SU-DHL-6 (cell line): ENCODE data around the gene CCDC24.

Experiments
- H2AFZ ChIP-seq: fragments of 200-600 bp; sonication (generic); 2 replicates; pipeline ENCODE4 v1.6.1; 2014; ENCODE audit warnings: low read depth, mild to moderate bottlenecking, moderate library complexity, mixed read lengths, antibody characterized with exemption, low read length; ENCODE audit not compliant: severe bottlenecking
- H3F3A ChIP-seq: fragments of 200-600 bp; shearing (Covaris generic); 2 replicates; pipeline ENCODE4 v1.6.0; 2016; ENCODE audit warnings: antibody characterized with exemption, mild to moderate bottlenecking; ENCODE audit not compliant: insufficient read depth
- H3K27ac ChIP-seq: fragments of 200-600 bp; sonication (generic); 2 replicates; pipeline ENCODE4 v1.5.1; 2016; ENCODE audit warnings: low read depth, mild to moderate bottlenecking, low read length, moderate library complexity, mixed read lengths
- H3K27me3 ChIP-seq: fragments of 200-600 bp; sonication (generic), shearing (Covaris generic); 2 replicates; pipeline ENCODE4 v1.6.0; 2014; ENCODE audit warnings: mild to moderate bottlenecking, low read length
- H3K36me3 ChIP-seq: fragments of 200-600 bp; sonication (generic); 2 replicates; pipeline ENCODE4 v1.6.1; 2014; ENCODE audit warnings: mild to moderate bottlenecking, low read length, mixed read lengths
- H3K4me2 ChIP-seq: fragments of 300-600, 200-600 bp; shearing (Covaris generic), sonication (generic); 2 replicates; pipeline ENCODE4 v1.6.0; 2014; ENCODE audit warnings: low read length, low read depth, mild to moderate bottlenecking; ENCODE audit not compliant: poor library complexity, severe bottlenecking
- H3K4me3 ChIP-seq: fragments of 200-600 bp; sonication (generic); 2 replicates; pipeline ENCODE4 v1.5.1; 2014; ENCODE audit warnings: antibody characterized with exemption, low read length, mild to moderate bottlenecking, mixed read lengths; ENCODE audit not compliant: insufficient read depth, poor library complexity, severe bottlenecking
- H3K79me2 ChIP-seq: fragments of 200-600 bp; sonication (generic); 2 replicates; pipeline ENCODE4 v1.6.1; 2014; ENCODE audit warnings: mild to moderate bottlenecking, low read length, moderate library complexity; ENCODE audit not compliant: insufficient read depth
- H3K9ac ChIP-seq: fragments of 200-600 bp; sonication (generic); 2 replicates; pipeline ENCODE4 v1.7.0; 2014; ENCODE audit warnings: mild to moderate bottlenecking, low read length
- H3K9me2 ChIP-seq: fragments of 200-600 bp; sonication (generic); replicated peaks from 2 replicates; pipeline ENCODE4 v1.6.1; 2014; ENCODE audit warnings: low read length; ENCODE audit not compliant: insufficient read depth
- H3K9me3 ChIP-seq: fragments of 200-600 bp; sonication (generic); 2 replicates; pipeline ENCODE4 v1.6.1; 2014; ENCODE audit warnings: low read length, mixed read lengths; ENCODE audit not compliant: insufficient read depth
- H4K20me1 ChIP-seq: fragments of 200-600 bp; sonication (generic); 2 replicates; pipeline ENCODE4 v1.6.1; 2014; ENCODE audit warnings: low read depth, mild to moderate bottlenecking, antibody characterized with exemption, low read length, moderate library complexity, mixed read lengths
- CTCF ChIP-seq: fragments of 200-600 bp; sonication (generic); IDR thresholded peaks from one replicate; pipeline ENCODE4 v1.5.1; 2017; ENCODE audit warnings: antibody characterized with exemption, mild to moderate bottlenecking, low read length, moderate library complexity; ENCODE audit not compliant: insufficient read depth, poor library complexity, severe bottlenecking
- EZH2phosphoT487 ChIP-seq: fragments of 200-600 bp; sonication (generic), shearing (Covaris generic); conservative IDR thresholded peaks from 2 replicates; pipeline ENCODE4 v1.6.1; 2018; ENCODE audit warnings: mild to moderate bottlenecking, antibody characterized with exemption, low read length, moderate library complexity, mixed read lengths

The CCDC24 gene

GRCh38 chr1:43975249-43975961 lies 16.0 kb upstream of the CCDC24 start:
- Histone ChIP-seq H3K27me3 (no peaks in the 10 kb centered on the region), H3K36me3 (no peaks in the 10 kb centered on the region), H3F3A (peaks cover 41% of the 10 kb centered on the region), H3K9ac (peak overlapping the region; percentile 99), H3K4me3 (peak overlapping the region; percentile 89), H3K79me2 (peaks cover 39% of the 10 kb centered on the region), H3K9me3 (no peaks in the 10 kb centered on the region), H3K9me2 (no peaks in the 10 kb centered on the region), H4K20me1 (no peaks in the 10 kb centered on the region), H2AFZ (peak overlapping the region; percentile 82), H3K27ac (peak overlapping the region; percentile 81), H3K4me2 (peak overlapping the region; percentile 72)
- TF ChIP-seq EZH2phosphoT487 (no peak), CTCF (no peak)

DNA sequence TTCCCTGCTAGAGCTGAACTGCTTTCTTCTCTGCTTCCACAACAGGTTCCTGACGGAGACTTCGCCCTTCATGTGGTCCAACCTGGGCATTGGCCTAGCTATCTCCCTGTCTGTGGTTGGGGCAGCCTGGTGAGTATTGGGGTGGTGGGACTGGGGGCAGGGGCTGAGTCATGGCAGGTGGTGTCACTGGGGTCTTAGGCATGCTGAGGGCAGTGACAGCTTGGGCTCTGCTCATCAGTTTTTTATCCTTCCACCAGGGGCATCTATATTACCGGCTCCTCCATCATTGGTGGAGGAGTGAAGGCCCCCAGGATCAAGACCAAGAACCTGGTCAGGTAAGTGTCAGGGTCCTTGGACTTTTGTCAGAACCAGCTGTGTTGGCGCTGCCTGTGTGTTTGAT lies 15.4 kb upstream of the CCDC24 start:
- peak overlapping the region; percentile 81 for H3K27ac ChIP-seq
- TF ChIP-seq CTCF (no peak), EZH2phosphoT487 (no peak)

GRCh38 chr1:43976890-43977289 lies 14.5 kb upstream of the CCDC24 start:
- H3K27me3 ChIP-seq: no peaks in the 10 kb centered on the region
- H3K27ac ChIP-seq: peak overlapping the region; percentile 74; the same call in 1 of the 2 replicates
- TF ChIP-seq CTCF (no peak), EZH2phosphoT487 (no peak)
- no peaks in the 10 kb centered on the region for H3K9me3 ChIP-seq
- H3K79me2 ChIP-seq: peaks cover 35% of the 10 kb centered on the region
- H3F3A ChIP-seq: peaks cover 41% of the 10 kb centered on the region
- H4K20me1 ChIP-seq: no peaks in the 10 kb centered on the region
- peak overlapping the region; percentile 72 for H3K4me2 ChIP-seq
- no peak overlapping the region for H3K4me3 ChIP-seq
- H2AFZ ChIP-seq: no peak overlapping the region
- no peaks in the 10 kb centered on the region for H3K9me2 ChIP-seq
- no peaks in the 10 kb centered on the region for H3K36me3 ChIP-seq
- peak overlapping the region; percentile 99; the same call in 1 of the 2 replicates for H3K9ac ChIP-seq

More for the DNA sequence above, 15.4 kb upstream of the CCDC24 start:
- H3K79me2 ChIP-seq: peaks cover 36% of the 10 kb centered on the region
- no peak overlapping the region for H2AFZ ChIP-seq
- peaks cover 41% of the 10 kb centered on the region for H3F3A ChIP-seq
- H3K36me3 ChIP-seq: no peaks in the 10 kb centered on the region
- peak overlapping the region; percentile 89 for H3K4me3 ChIP-seq
- peak overlapping the region; percentile 72 for H3K4me2 ChIP-seq
- no peaks in the 10 kb centered on the region for H4K20me1 ChIP-seq
- H3K9me2 ChIP-seq: no peaks in the 10 kb centered on the region
- peak overlapping the region; percentile 99 for H3K9ac ChIP-seq
- no peaks in the 10 kb centered on the region for H3K27me3 ChIP-seq
- no peaks in the 10 kb centered on the region for H3K9me3 ChIP-seq
